Fibroblast of peridontal ligament (primary cell): Measurements from ENCODE around the gene SCN3A.

Experiments used
- DNase-seq: peaks from one replicate; pipeline ENCODE4 v3.0.0-alpha.2; 2010; ENCODE audit errors: extremely low read depth

The SCN3A gene

GRCh38 chr2:165112133-165112573 is 91.7 kb downstream of the SCN3A start:
- DNase-seq: no peak

GRCh38 chr2:165110394-165110793 is 93.5 kb downstream of the SCN3A start:
- DNase-seq: no peak

GRCh38 chr2:165109915-165110314 is 93.9 kb downstream of the SCN3A start:
- no peak for DNase-seq

GRCh38 chr2:165105926-165106325 is 97.9 kb downstream of the SCN3A start:
- DNase-seq: no peak

GRCh38 chr2:165087933-165088901 is 115.6 kb downstream of the SCN3A start:
- DNase-seq: no peak

GRCh38 chr2:165086337-165086736 is 117.5 kb downstream of the SCN3A start:
- no peak for DNase-seq

- DNase-seq: no peak
Observed at GRCh38 chr2:165083326-165083725, 120.5 kb downstream of the SCN3A start.

GRCh38 chr2:165082479-165082878 is 121.4 kb downstream of the SCN3A start:
- no peak for DNase-seq

GRCh38 chr2:165081276-165081675 is 122.6 kb downstream of the SCN3A start:
- no peak for DNase-seq

- DNase-seq: no peak
Observed at GRCh38 chr2:165079432-165079831, 124.4 kb downstream of the SCN3A start.

- DNase-seq: no peak
Observed at GRCh38 chr2:165078913-165079312, 124.9 kb downstream of the SCN3A start.

GRCh38 chr2:165074884-165075283 is 129.0 kb downstream of the SCN3A start:
- DNase-seq: no peak

GRCh38 chr2:165074323-165074722 is 129.5 kb downstream of the SCN3A start:
- DNase-seq: no peak

GRCh38 chr2:165070076-165070475 is 133.8 kb downstream of the SCN3A start:
- no peak for DNase-seq

GRCh38 chr2:165069151-165069550 is 134.7 kb downstream of the SCN3A start:
- peak; percentile 5 for DNase-seq

- no peak for DNase-seq
Observed at GRCh38 chr2:165068487-165068757, 135.4 kb downstream of the SCN3A start.

GRCh38 chr2:165067643-165068486 is 136.0 kb downstream of the SCN3A start:
- DNase-seq: peak; percentile 48

GRCh38 chr2:165064743-165065142 is 139.1 kb downstream of the SCN3A start:
- DNase-seq: no peak

GRCh38 chr2:165060411-165060810 is 143.4 kb downstream of the SCN3A start:
- DNase-seq: no peak

- no peak for DNase-seq
Observed at GRCh38 chr2:165058476-165059265, 145.2 kb downstream of the SCN3A start.

GRCh38 chr2:165057931-165058330 is 145.9 kb downstream of the SCN3A start:
- DNase-seq: no peak

GRCh38 chr2:165057308-165057707 is 146.5 kb downstream of the SCN3A start:
- DNase-seq: no peak
